T-cell (primary cell): ENCODE results near the gene SRRM4. TPM values are rescaled to one million over a fixed set of nuclear protein-coding genes. Genes with fewer than 3 reads are reported as not detected.
A peak's percentile ranks its signal among the peaks of the same experiment; 100 is the strongest.

ENCODE experiments used
- ATAC-seq, 4 experiments: fragments of 200-7000 bp in 3 of 4; fragments of 150-1000 bp in 1 of 4; cut with Tn5 transposase; replicated peaks in 1 of 4; 1 replicate in 3 of 4; 2 replicates in 1 of 4; pipeline ENCODE4 v1.10.0; 2021; ENCODE audit warnings: moderate library complexity in 3 of 4, mild to moderate bottlenecking in 2 of 4, moderate number of reproducible peaks in 1 of 4
- CTCF ChIA-PET, 2 donors: fragments of 300-600 bp; sonication (Branson Sonifier 250); formaldehyde crosslinking; loops; one replicate each; lab custom pipeline; 2022; ENCODE audit warnings: antibody characterized with exemption in 2 of 2; lab: Charles Lee
- POLR2A ChIA-PET, 2 donors: fragments of 300-600 bp; sonication (Branson Sonifier 250); formaldehyde crosslinking; loops; one replicate each; lab custom pipeline; 2022; ENCODE audit warnings: antibody characterized with exemption in 2 of 2; lab: Charles Lee
- DNase-seq, 35 experiments: peaks; one replicate each; pipeline versions ENCODE4 v3.0.0 to v3.0.0-alpha.2; 2013 to 2023
- H3K27ac ChIP-seq: one replicate; pipeline ENCODE4 v1.5.1; 2013; ENCODE audit warnings: low read length
- H3K27me3 ChIP-seq, 2 experiments: replicated peaks in 1 of 2; 1 replicate in 1 of 2; 2 replicates in 1 of 2; pipeline versions ENCODE4 v1.6.1 to v1.7.0; 2013; ENCODE audit warnings: low read length in 1 of 2, mixed read lengths in 1 of 2; ENCODE audit not compliant: control insufficient read depth in 2 of 2, insufficient read depth in 2 of 2; ENCODE audit errors: extremely low read depth in 1 of 2
- H3K36me3 ChIP-seq, 2 donors: 1 replicate in 1 of 2; 2 replicates in 1 of 2; pipeline versions ENCODE4 v1.6.1 to v1.7.0; 2013; ENCODE audit warnings: low read length in 1 of 2; ENCODE audit not compliant: control insufficient read depth in 2 of 2, insufficient read depth in 1 of 2; ENCODE audit errors: extremely low read depth in 1 of 2
- H3K4me1 ChIP-seq, 2 experiments: 1 replicate in 1 of 2; 2 replicates in 1 of 2; pipeline versions ENCODE4 v1.6.1 to v1.7.0; 2013; ENCODE audit warnings: low read length in 2 of 2, mixed read lengths in 1 of 2; ENCODE audit not compliant: insufficient read depth in 2 of 2, control insufficient read depth in 1 of 2; ENCODE audit errors: extremely low read depth in 1 of 2
- H3K4me3 ChIP-seq, 2 donors: 1 replicate in 1 of 2; 2 replicates in 1 of 2; pipeline versions ENCODE4 v1.5.1 to v1.7.0; 2013; ENCODE audit warnings: mild to moderate bottlenecking in 2 of 2, low read length in 1 of 2, moderate library complexity in 1 of 2; ENCODE audit not compliant: control insufficient read depth in 1 of 2; ENCODE audit errors: extremely low read depth in 1 of 2
- H3K9me3 ChIP-seq: 2 replicates; pipeline ENCODE4 v1.7.0; 2013
- H3K27ac Mint-ChIP-seq, 2 donors: one replicate each; pipeline ENCODE4 v1.8.0; 2020 to 2021; ENCODE audit warnings: mild to moderate bottlenecking in 2 of 2, mixed read lengths in 2 of 2
- H3K27me3 Mint-ChIP-seq, 2 donors: one replicate each; pipeline ENCODE4 v1.8.0; 2021 to 2022; ENCODE audit warnings: mixed read lengths in 2 of 2
- H3K36me3 Mint-ChIP-seq: one replicate; pipeline ENCODE4 v1.8.0; 2021; ENCODE audit warnings: mixed read lengths
- H3K4me1 Mint-ChIP-seq, 3 donors: one replicate each; pipeline ENCODE4 v1.8.0; 2020 to 2022; ENCODE audit warnings: mixed read lengths in 3 of 3, mild to moderate bottlenecking in 1 of 3
- H3K4me3 Mint-ChIP-seq, 3 donors: one replicate each; pipeline ENCODE4 v1.8.0; 2020 to 2022; ENCODE audit warnings: mild to moderate bottlenecking in 3 of 3, mixed read lengths in 3 of 3, moderate library complexity in 3 of 3
- H3K9me3 Mint-ChIP-seq, 3 donors: one replicate each; pipeline ENCODE4 v1.8.0; 2020 to 2022; ENCODE audit warnings: mixed read lengths in 3 of 3
- WGBS: methylation state at CpG from one replicate; pipeline ENCODE4 v1.1.5; 2013; ENCODE audit warnings: missing lambda C conversion rate; ENCODE audit not compliant: insufficient coverage; 5-methylcytosine and 5-hydroxymethylcytosine counted together
- total RNA-seq, 35 experiments: library from RNA in 6 of 35; stranded (reverse) in 6 of 35; fragments of 120-200 nt in 1 of 35; gene quantifications; one replicate each; pipeline versions ENCODE4 v1.2.1 to v1.2.4 and lab custom pipeline; 2013 to 2026

The SRRM4 gene
- total RNA-seq, 5 donors from 2014 or later (not counting 1 experiment from before 2014, with no cell fraction given): not detected

DNA sequence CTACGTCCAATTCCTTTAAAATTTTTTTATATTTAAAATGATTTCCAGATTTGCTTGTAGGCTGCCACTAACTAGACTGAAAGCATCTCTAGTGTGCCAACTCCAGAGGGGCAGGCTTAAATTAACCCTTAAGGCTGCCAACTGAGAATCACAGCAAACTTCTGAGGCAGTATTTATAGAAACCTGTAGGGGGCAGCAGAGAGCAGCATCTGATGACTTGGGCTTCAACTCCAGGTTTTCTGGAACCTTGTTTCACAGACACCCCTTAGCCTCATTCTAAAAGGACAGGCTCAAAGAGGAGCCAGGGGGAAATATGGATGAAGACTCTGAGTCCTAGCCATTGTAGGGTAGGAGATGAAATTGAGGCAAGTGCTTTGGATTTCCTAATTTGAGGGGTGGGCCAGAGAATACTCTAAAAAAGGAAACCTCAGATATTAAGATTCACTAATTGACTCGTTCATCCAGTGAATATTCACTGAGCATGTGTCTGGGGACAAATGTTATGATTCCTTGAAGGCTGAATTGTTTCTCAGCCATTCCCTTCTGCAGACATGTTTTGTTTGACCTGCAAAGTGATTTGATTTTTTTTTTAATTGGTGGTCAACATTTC is 134.1 kb downstream of the SRRM4 start:
- Mint-ChIP-seq H3K27me3 (peaks cover 3% of the 10 kb centered on the region in 2 donors), H3K9me3 (peaks cover 0 to 4% (median 0%) of the 10 kb centered on the region in 3 donors), H3K27ac (no peak overlapping the region), H3K4me3 (no peak overlapping the region), H3K4me1 (no peaks in the 10 kb centered on the region), H3K36me3 (no peaks in the 10 kb centered on the region)
- WGBS: no CpG with 5 or more reads among the region's 2 CpGs
- ATAC-seq: no peak
- H3K4me1 ChIP-seq: no peaks in the 10 kb centered on the region
- DNase-seq: peak in 3 of 35 experiments; percentile 2 to 40 (median 5)
- no peaks in the 10 kb centered on the region for H3K27me3 ChIP-seq
- no peak overlapping the region for H3K4me3 ChIP-seq
- H3K36me3 ChIP-seq: no peaks in the 10 kb centered on the region
- CTCF ChIA-PET: no interaction called here
- POLR2A ChIA-PET: no interaction called here
- H3K27ac ChIP-seq: no peak overlapping the region
- H3K9me3 ChIP-seq: no peaks in the 10 kb centered on the region

DNA sequence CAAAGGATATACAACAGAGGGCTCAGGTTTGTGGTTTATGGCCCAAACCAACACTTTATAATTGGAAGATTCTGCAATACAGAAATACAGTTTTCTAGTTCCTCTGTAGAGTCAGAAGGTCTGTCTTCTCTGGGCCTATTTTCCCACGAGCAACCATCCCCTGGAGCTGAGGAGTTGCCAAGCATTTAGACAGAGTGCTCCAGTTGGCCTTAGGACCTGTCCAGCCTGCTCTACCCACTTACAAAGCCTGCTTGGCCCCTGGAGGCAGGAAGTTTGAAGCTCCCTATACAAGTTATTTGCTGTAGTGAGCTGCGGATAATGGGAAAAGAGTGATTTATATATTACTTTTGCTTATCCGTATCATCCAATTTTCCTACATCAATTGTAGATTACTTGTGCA is 136.6 kb downstream of the SRRM4 start:
- Histone ChIP-seq H3K27me3 (no peaks in the 10 kb centered on the region), H3K27ac (no peak overlapping the region), H3K4me1 (no peaks in the 10 kb centered on the region), H3K4me3 (no peak overlapping the region), H3K36me3 (no peaks in the 10 kb centered on the region), H3K9me3 (no peaks in the 10 kb centered on the region)
- Mint-ChIP-seq H3K36me3 (no peaks in the 10 kb centered on the region), H3K27me3 (no peaks in the 10 kb centered on the region), H3K4me1 (no peaks in the 10 kb centered on the region), H3K4me3 (no peak overlapping the region), H3K27ac (no peak overlapping the region), H3K9me3 (no peaks in the 10 kb centered on the region)
- no CpG with 5 or more reads among the region's 3 CpGs for WGBS
- ChIA-PET POLR2A (no interaction called here), CTCF (no interaction called here)
- no peak for ATAC-seq
- no peak for DNase-seq

DNA sequence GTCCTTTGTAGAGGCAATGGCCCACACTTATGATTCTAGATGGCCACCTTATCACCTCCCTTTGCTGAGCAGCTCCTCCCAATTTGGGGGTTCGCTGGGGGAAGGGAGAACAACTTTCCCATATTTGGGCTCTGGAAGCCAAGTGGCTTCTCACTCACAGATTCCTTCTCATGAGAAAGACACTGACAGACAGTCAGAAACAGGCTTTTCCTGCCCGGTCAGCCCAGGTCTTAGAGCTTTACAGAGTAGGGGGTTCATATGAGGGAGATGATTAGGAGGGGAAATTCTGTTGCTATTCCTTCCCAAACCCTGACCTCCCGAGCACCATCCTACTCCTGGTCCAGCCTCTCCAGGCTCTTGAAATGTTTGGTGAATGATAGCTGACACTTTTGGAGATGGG is 137.3 kb downstream of the SRRM4 start:
- Histone ChIP-seq H3K4me3 (no peak overlapping the region), H3K27me3 (peaks cover 0 to 1% of the 10 kb centered on the region in 2 experiments), H3K27ac (no peak overlapping the region), H3K4me1 (no peaks in the 10 kb centered on the region), H3K9me3 (no peaks in the 10 kb centered on the region), H3K36me3 (no peaks in the 10 kb centered on the region)
- ChIA-PET CTCF (no interaction called here), POLR2A (interaction anchor here in 1 of 2 donors (0.7 kb wide), 1 partner anchor 17 kb away, joined by 4 read pairs; no protein-coding TSS in a partner anchor)
- Mint-ChIP-seq H3K4me3 (no peak overlapping the region), H3K4me1 (no peaks in the 10 kb centered on the region), H3K27me3 (no peaks in the 10 kb centered on the region), H3K9me3 (no peaks in the 10 kb centered on the region), H3K36me3 (no peaks in the 10 kb centered on the region), H3K27ac (no peak overlapping the region)
- ATAC-seq: no peak
- DNase-seq: no peak
- WGBS: no CpG with 5 or more reads among the region's 3 CpGs

GRCh38 chr12:119122047-119122446 is 140.7 kb downstream of the SRRM4 start:
- CTCF ChIA-PET: no interaction called here
- Histone ChIP-seq H3K4me3 (no peak overlapping the region), H3K27ac (no peak overlapping the region), H3K9me3 (no peaks in the 10 kb centered on the region), H3K27me3 (peaks cover 0 to 8% of the 10 kb centered on the region in 2 experiments), H3K4me1 (no peaks in the 10 kb centered on the region), H3K36me3 (no peaks in the 10 kb centered on the region)
- Mint-ChIP-seq H3K4me1 (no peaks in the 10 kb centered on the region), H3K27me3 (no peaks in the 10 kb centered on the region), H3K4me3 (no peak overlapping the region), H3K27ac (no peak overlapping the region), H3K9me3 (no peaks in the 10 kb centered on the region), H3K36me3 (no peaks in the 10 kb centered on the region)
- DNase-seq (no peak), ATAC-seq (no peak)
- WGBS: 40% methylated on average over 1 of the region's 5 CpGs
- POLR2A ChIA-PET: no interaction called here

GRCh38 chr12:119122751-119123150 is 141.4 kb downstream of the SRRM4 start:
- DNase-seq: no peak
- H3K4me3 Mint-ChIP-seq: no peak overlapping the region
- H3K4me1 Mint-ChIP-seq: no peaks in the 10 kb centered on the region
- ChIA-PET CTCF (no interaction called here), POLR2A (no interaction called here)
- 41% methylated on average over 3 of the region's 4 CpGs for WGBS
- Histone ChIP-seq H3K27ac (no peak overlapping the region), H3K4me1 (no peaks in the 10 kb centered on the region), H3K9me3 (no peaks in the 10 kb centered on the region), H3K4me3 (no peak overlapping the region), H3K36me3 (no peaks in the 10 kb centered on the region), H3K27me3 (peaks cover 0 to 8% of the 10 kb centered on the region in 2 experiments)
- H3K36me3 Mint-ChIP-seq: no peaks in the 10 kb centered on the region
- no peaks in the 10 kb centered on the region for H3K9me3 Mint-ChIP-seq
- H3K27ac Mint-ChIP-seq: no peak overlapping the region
- H3K27me3 Mint-ChIP-seq: no peaks in the 10 kb centered on the region
- no peak for ATAC-seq

GRCh38 chr12:119128527-119128926 is 147.2 kb downstream of the SRRM4 start:
- Histone ChIP-seq H3K36me3 (no peaks in the 10 kb centered on the region), H3K27me3 (peaks cover 0 to 10% of the 10 kb centered on the region in 2 experiments), H3K9me3 (no peaks in the 10 kb centered on the region), H3K4me1 (no peaks in the 10 kb centered on the region), H3K4me3 (no peak overlapping the region), H3K27ac (no peak overlapping the region)
- DNase-seq (no peak), ATAC-seq (no peak)
- Mint-ChIP-seq H3K27me3 (no peaks in the 10 kb centered on the region), H3K27ac (no peak overlapping the region), H3K4me1 (no peaks in the 10 kb centered on the region), H3K4me3 (no peak overlapping the region), H3K36me3 (no peaks in the 10 kb centered on the region), H3K9me3 (peaks cover 0 to 15% (median 2%) of the 10 kb centered on the region in 3 donors)
- ChIA-PET CTCF (no interaction called here), POLR2A (no interaction called here)
- 69% methylated on average over 1 of the region's 3 CpGs for WGBS
